Measurements from ENCODE around the gene SAA2. TPM values are rescaled to one million over a fixed set of nuclear protein-coding genes. Genes with fewer than 3 reads are reported as not detected.

SAA2 gene
- 1 to 10 TPM; 1.3 to 2.0 (median 1.7) TPM for total RNA-seq
- long read RNA-seq, donor 1 = 0 reads
- long read RNA-seq, donor 2, partial matches to known transcripts = 0 of 1 reads
- long read RNA-seq, donor 2, other reads (novel, unspliced or antisense) = 0 of 1 reads

DNA sequence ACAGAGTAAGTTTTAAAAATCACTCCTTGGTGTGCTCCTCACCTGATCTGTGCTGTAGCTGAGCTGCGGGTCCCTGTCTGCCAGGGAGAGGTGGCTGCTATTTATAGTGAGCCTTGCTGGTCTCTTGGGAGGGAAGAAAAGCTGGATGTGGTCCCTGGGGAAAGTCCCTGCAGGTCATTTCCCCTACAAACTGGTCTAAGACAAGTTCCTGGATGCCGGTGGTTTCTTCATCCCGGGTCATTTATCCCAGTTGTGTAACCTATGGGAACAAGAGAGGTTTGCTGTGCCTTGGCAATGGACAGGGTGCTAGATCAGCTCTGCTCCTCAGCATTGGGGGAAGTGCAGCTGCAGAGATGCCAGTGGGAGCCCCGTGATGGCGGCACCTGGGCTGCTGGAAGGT is at the start of gene SAA2:
Gene SAA2, minus strand, starts transcription at position 108 of the 400 bp plus-strand sequence. CDS start 657 bp downstream, outside the sequence.
- intact Hi-C loops (cut with DNase I, micrococcal nuclease) = no loop called here
- H3K4me1 ChIP-seq (ENCODE audit: low read depth) = no peaks in the 10 kb centered on the region
- TF ChIP-seq, protein P1, sequence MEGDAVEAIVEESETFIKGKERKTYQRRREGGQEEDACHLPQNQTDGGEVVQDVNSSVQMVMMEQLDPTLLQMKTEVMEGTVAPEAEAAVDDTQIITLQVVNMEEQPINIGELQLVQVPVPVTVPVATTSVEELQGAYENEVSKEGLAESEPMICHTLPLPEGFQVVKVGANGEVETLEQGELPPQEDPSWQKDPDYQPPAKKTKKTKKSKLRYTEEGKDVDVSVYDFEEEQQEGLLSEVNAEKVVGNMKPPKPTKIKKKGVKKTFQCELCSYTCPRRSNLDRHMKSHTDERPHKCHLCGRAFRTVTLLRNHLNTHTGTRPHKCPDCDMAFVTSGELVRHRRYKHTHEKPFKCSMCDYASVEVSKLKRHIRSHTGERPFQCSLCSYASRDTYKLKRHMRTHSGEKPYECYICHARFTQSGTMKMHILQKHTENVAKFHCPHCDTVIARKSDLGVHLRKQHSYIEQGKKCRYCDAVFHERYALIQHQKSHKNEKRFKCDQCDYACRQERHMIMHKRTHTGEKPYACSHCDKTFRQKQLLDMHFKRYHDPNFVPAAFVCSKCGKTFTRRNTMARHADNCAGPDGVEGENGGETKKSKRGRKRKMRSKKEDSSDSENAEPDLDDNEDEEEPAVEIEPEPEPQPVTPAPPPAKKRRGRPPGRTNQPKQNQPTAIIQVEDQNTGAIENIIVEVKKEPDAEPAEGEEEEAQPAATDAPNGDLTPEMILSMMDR (IDR thresholded peaks at IDR 0.05) = no peak
- H3K36me3 ChIP-seq (ENCODE audit: low read depth) = no peaks in the 10 kb centered on the region
- no peak within 1 kb of the TSS for H3K4me3 ChIP-seq
- ATAC-seq (no peak), DNase-seq (no peak)
- no peaks in the 10 kb centered on the region for H3K9me3 ChIP-seq

DNA sequence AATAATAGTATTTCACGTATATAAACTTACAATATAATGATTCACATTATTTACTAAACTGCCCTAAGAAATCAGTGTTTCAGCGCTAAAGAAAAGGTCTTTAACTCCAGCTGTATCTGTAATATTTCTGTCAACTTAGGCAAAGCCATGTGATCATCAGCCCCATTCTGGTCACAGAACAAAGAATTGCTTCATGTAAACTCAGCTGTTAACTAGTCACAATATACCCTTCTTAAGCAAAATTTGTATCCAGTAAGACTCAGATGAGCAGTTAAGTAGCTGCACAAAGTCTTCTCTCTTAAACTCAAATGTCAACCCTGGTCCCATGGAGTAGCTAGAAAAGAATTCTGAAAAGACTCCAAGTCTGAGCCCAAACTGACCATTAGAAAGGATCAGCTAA is 46.8 kb upstream of the SAA2 start:
- Histone ChIP-seq H3K4me3 (no peak overlapping the region), H3K9me3 (no peaks in the 10 kb centered on the region), H3K4me1 (ENCODE audit: low read depth) (no peaks in the 10 kb centered on the region), H3K36me3 (ENCODE audit: low read depth) (no peaks in the 10 kb centered on the region)
- intact Hi-C loops (cut with DNase I, micrococcal nuclease) = no loop called here
- TF ChIP-seq, protein P1 (IDR thresholded peaks at IDR 0.05) = no peak
- ATAC-seq (no peak), DNase-seq (no peak)

DNA sequence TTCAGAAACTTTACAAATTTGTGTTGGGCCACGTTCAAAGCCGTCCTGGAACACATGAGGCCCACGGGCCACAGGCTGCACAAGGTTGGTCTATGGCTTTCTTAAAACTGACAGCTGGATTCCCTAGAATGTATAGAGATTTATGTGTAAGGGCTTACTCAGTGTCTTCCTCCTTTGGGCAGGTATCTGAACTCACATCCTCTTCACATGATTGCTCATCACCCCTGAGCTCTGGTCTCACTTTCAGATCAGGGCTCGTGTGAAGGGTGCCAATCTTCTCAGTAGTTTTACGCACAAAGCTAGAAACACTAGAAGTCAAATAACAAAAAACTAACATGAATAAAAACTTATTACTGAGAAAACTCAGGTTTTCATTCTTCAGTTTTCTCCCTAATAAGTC is 46.4 kb upstream of the SAA2 start:
- intact Hi-C loops (cut with DNase I, micrococcal nuclease) = no loop called here
- Histone ChIP-seq H3K4me3 (no peak overlapping the region), H3K4me1 (ENCODE audit: low read depth) (no peaks in the 10 kb centered on the region), H3K36me3 (ENCODE audit: low read depth) (no peaks in the 10 kb centered on the region), H3K9me3 (no peaks in the 10 kb centered on the region)
- TF ChIP-seq, protein P1 (IDR thresholded peaks at IDR 0.05) = no peak
- ATAC-seq (no peak), DNase-seq (no peak)

DNA sequence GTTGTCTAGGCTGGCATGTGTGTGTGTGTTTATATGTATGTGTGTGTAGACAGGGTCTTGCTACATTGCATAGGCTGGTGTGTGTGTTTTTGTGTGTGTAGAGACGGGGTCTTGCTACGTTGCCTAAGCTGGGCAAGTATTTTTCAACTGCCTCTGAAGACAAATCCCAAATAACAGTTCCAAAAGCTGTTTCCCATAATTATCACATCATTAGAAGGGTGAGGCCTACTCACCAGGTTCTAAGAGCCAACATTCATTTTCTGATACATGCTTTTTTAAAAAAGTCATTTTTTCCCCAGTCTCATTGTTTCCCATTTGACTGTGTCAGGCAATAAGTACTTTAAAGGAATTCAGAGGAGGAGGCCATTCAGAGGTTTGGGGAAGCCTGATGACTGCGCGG is 40.4 kb upstream of the SAA2 start:
- ATAC-seq (no peak), DNase-seq (no peak)
- intact Hi-C loops (cut with DNase I, micrococcal nuclease) = no loop called here
- TF ChIP-seq, protein P1 (IDR thresholded peaks at IDR 0.05) = no peak
- H3K36me3 ChIP-seq (ENCODE audit: low read depth) = peaks cover 8% of the 10 kb centered on the region
- no peaks in the 10 kb centered on the region for H3K4me1 ChIP-seq (ENCODE audit: low read depth)
- no peak overlapping the region for H3K4me3 ChIP-seq
- H3K9me3 ChIP-seq = no peaks in the 10 kb centered on the region

DNA sequence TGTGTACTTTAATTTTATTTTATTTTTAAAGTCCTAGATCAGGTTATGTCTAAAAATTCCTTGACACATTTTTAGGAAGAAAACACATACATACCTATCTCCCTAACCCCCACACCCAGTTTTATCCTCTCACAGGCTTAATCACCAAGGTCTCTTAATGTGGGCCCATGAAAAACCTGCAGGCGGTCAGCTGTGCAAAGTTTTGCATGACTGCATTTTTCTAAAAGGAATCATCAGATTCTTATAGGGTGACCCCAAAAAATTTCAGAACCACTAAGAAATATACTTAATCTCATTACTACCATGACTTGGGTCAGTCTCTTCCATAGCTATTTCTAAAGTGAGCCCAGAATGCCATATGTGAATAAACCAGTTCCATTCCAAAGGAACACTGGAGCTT is 37.4 kb upstream of the SAA2 start:
- Histone ChIP-seq H3K4me1 (ENCODE audit: low read depth) (no peaks in the 10 kb centered on the region), H3K36me3 (ENCODE audit: low read depth) (peaks cover 8% of the 10 kb centered on the region), H3K4me3 (no peak overlapping the region), H3K9me3 (no peaks in the 10 kb centered on the region)
- ATAC-seq (no peak), DNase-seq (no peak)
- intact Hi-C loops (cut with DNase I, micrococcal nuclease) = no loop called here
- TF ChIP-seq, protein P1 (IDR thresholded peaks at IDR 0.05) = no peak

DNA sequence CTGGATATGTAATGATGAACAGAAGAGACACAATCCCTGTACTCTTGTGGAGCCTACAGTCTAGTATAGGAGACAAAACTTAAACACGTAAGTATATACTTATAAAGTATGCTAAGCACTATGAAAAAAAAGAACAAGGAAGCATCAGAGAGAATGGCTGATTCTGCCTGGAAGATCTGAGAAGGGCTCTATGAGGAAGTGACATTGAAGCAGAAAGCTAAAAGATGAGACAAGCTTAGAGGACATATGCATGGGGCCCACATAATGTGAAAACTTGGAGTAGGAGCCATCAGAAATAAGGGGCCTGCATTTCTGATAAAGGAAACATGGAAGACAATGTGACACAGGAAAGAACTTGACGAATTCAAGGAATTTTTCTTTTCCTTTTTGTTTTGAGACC is 34.2 kb upstream of the SAA2 start:
- H3K4me3 ChIP-seq = no peak overlapping the region
- TF ChIP-seq, protein P1 (IDR thresholded peaks at IDR 0.05) = no peak
- no peaks in the 10 kb centered on the region for H3K4me1 ChIP-seq (ENCODE audit: low read depth)
- H3K9me3 ChIP-seq = no peaks in the 10 kb centered on the region
- ATAC-seq = peak; percentile 19
- H3K36me3 ChIP-seq (ENCODE audit: low read depth) = peaks cover 8% of the 10 kb centered on the region
- DNase-seq = no peak
- intact Hi-C loops (cut with DNase I, micrococcal nuclease) = no loop called here

All from mucosa of descending colon (tissue), 3 donors.